Mucosa of rectum (tissue), 2 donors: ENCODE measurements around the gene PPP2R2C.

Experiments
- H3K27ac ChIP-seq, 2 donors: one replicate each; pipeline ENCODE4 v1.7.0; 2013; ENCODE audit warnings: inconsistent platforms in 2 of 2, low read depth in 2 of 2, low read length in 2 of 2
- H3K27me3 ChIP-seq, 2 donors: one replicate each; pipeline ENCODE4 v1.7.0; 2013; ENCODE audit warnings: low read length in 2 of 2; ENCODE audit not compliant: control insufficient read depth in 2 of 2, insufficient read depth in 2 of 2
- H3K36me3 ChIP-seq, 2 donors: one replicate each; pipeline ENCODE4 v1.7.0; 2013; ENCODE audit warnings: low read length in 2 of 2; ENCODE audit not compliant: control insufficient read depth in 2 of 2, insufficient read depth in 2 of 2
- H3K4me1 ChIP-seq, 2 donors: one replicate each; pipeline ENCODE4 v1.7.0; 2013; ENCODE audit warnings: low read length in 2 of 2, mild to moderate bottlenecking in 1 of 2; ENCODE audit not compliant: control insufficient read depth in 2 of 2, insufficient read depth in 2 of 2
- H3K4me3 ChIP-seq, 2 donors: one replicate each; pipeline ENCODE4 v1.7.0; 2013; ENCODE audit warnings: low read length in 2 of 2
- H3K9ac ChIP-seq, 2 donors: one replicate each; pipeline ENCODE4 v1.7.0; 2013; ENCODE audit warnings: low read length in 2 of 2, low read depth in 1 of 2, mild to moderate bottlenecking in 1 of 2
- H3K9me3 ChIP-seq, 2 donors: one replicate each; pipeline ENCODE4 v1.7.0; 2013; ENCODE audit warnings: low read length in 2 of 2; ENCODE audit not compliant: control insufficient read depth in 2 of 2
- donor health status: healthy.
- donor health status: Normal muscosa, but diverticular disease.

The PPP2R2C gene

DNA sequence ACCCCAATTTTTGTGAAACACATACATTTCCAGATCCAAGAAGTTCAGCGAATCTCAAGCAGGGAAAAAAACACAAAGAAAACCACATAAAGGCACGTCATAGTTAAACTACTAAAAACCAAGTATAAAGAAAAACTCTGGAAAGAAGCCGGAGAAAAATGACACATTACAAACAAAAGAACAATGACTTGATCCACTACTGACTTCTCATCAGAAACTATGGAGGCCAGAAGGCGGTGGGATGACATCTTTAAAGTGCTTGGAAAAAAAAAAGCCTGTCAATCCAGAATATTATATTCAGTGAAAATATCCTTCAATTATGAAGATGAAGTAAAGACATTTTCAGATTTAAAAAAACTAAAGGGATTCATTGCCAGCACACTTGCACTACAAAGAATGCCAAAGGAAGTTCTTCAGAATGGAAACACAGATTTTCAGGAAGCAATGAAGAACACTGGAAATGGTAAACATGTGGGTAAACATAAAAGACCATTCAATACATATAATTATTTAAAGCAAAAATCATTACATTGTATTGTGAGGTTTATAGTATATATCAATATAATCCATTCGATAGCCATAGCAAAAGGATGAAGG, 32.6 kb upstream of the PPP2R2C start:
- H3K9me3 ChIP-seq = peaks cover 0 to 2% of the 10 kb centered on the region in 2 donors
- H3K27ac ChIP-seq = no peak overlapping the region
- no peak overlapping the region for H3K4me3 ChIP-seq
- H3K36me3 ChIP-seq = no peaks in the 10 kb centered on the region
- no peaks in the 10 kb centered on the region for H3K4me1 ChIP-seq
- H3K27me3 ChIP-seq = no peaks in the 10 kb centered on the region
- H3K9ac ChIP-seq = no peak overlapping the region

DNA sequence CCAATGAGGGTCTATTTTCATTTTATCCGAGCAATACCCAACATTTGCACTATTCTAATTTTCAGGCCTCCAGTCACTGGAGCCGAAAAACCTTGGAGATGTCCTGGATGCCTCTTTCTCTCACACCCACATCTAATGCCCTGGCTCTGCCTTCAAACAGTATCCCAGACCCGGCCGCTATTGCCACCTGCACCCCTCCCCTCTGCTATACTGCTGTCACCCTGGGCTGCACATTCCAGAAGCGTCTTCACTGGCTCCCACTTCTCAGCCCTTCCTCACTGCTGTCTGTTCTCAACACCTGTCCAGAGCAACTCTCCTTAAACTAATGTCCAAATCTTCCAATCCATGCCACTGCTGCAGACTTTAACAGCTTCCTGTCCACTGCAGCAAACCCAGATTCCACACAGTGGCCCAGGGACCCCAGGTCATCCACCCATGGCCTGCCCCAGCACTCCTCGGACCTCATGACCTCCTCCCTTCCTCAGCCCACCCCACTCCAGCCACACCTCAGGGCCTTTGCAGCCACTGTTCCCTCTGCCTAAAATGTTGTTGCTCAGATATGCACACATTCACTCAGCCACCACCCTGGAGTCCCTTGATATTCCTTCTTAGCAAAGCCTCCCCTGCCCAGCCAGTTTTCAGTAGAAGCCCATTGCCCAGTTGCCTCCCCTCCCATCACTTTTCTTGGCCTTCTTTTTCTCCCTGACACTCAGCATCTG, 30.5 kb upstream of the PPP2R2C start:
- Histone ChIP-seq H3K27ac (no peak overlapping the region), H3K4me3 (no peak overlapping the region), H3K9me3 (peaks cover 0 to 2% of the 10 kb centered on the region in 2 donors), H3K27me3 (no peaks in the 10 kb centered on the region), H3K36me3 (no peaks in the 10 kb centered on the region), H3K4me1 (no peaks in the 10 kb centered on the region), H3K9ac (no peak overlapping the region)

DNA sequence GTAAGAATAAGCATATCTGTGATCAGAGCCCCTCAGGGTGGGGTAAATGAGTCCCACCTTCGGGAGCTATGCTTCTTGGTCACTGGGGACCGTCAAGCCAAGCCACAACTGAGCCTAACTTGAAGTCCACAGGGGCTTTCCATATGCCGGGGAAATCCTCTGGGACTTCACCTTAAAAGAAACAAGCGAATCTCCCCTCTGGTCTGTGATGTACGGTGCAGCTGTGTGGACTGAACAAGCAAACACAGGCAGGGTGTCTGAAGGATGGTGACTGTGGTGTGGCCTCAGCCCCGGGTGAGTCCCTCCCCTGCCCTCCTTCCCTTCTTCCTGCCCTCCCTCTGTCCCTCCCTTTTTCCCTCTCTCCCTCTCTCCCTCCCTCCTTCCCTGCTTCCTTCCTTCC, 29.7 kb upstream of the PPP2R2C start:
- H3K9ac ChIP-seq = no peak overlapping the region
- H3K27me3 ChIP-seq = no peaks in the 10 kb centered on the region
- H3K4me3 ChIP-seq = no peak overlapping the region
- H3K9me3 ChIP-seq = peaks cover 0 to 2% of the 10 kb centered on the region in 2 donors
- no peak overlapping the region for H3K27ac ChIP-seq
- H3K36me3 ChIP-seq = no peaks in the 10 kb centered on the region
- no peaks in the 10 kb centered on the region for H3K4me1 ChIP-seq

DNA sequence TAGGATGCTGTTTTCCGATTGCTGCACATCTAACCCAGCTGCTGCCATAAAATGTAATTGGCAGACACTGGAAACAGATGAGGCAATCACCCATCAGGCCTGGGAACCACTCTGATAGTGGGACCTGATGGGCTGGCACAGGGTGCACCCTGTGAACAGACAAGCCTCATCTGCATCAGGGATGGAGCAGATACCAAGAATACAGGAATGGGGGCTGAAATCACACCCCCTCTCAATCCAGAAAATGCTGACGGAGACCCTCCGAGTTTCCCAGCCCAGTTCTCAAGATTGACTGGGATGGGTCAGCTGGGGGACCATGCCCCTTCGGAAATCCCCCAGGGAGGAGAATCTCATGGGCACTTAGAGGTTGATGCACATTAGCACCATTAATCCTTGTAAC, 28.8 kb upstream of the PPP2R2C start:
- H3K27ac ChIP-seq = no peak overlapping the region
- H3K4me3 ChIP-seq = no peak overlapping the region
- no peak overlapping the region for H3K9ac ChIP-seq
- H3K4me1 ChIP-seq = no peaks in the 10 kb centered on the region
- H3K9me3 ChIP-seq = peaks cover 0 to 2% of the 10 kb centered on the region in 2 donors
- no peaks in the 10 kb centered on the region for H3K27me3 ChIP-seq
- no peaks in the 10 kb centered on the region for H3K36me3 ChIP-seq

DNA sequence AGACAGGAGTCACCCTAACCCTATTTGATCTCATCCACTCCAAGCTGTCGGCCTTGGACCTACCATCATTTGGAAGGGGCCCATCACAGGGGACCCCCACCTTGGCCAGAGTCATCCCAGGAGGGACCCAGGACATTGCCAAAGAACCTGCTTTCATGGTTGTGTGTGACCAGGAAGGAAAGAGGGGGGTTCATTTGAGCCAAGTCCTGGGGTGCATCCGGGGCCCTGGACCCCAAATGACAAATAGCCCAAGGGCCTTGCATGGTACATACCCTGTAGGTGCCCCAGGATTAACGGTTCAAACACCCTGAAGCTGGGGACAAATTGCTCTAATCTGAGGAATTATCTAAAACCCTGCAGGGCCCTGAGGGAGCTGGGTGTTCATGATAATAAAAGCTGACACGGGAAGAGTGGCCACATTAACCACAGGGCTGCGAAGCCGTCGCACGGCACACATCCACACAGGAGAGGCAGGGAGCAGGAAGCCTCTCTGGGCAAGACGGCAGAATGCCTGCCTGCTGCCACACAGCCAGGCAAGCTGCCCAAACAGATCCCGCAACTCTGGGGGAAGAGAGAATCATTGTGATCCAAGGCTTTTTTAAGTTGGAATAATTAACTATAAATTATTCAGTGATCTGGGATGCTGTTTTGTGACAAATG, 28.2 kb upstream of the PPP2R2C start:
- Histone ChIP-seq H3K9ac (no peak overlapping the region), H3K36me3 (no peaks in the 10 kb centered on the region), H3K4me1 (no peaks in the 10 kb centered on the region), H3K27ac (no peak overlapping the region), H3K27me3 (no peaks in the 10 kb centered on the region), H3K4me3 (no peak overlapping the region), H3K9me3 (peaks cover 0 to 2% of the 10 kb centered on the region in 2 donors)

DNA sequence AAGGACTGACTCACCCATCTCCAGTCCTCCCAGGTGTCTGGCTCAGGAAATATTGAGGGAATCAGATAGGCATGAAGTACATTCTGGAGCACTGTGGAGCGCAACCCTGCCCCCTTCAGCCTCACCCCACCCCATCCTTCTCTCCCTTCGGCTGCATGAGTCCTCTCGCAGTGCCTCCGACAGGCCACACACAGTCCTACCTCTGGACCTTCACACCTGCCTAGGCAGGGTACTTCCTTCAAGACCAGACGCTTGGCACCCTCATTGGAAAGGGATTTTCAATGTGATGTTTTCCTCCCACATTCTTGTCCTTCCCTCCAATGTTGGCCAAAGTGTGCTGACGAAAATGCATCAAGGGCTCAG, 26.8 kb upstream of the PPP2R2C start:
- H3K4me3 ChIP-seq = no peak overlapping the region

DNA sequence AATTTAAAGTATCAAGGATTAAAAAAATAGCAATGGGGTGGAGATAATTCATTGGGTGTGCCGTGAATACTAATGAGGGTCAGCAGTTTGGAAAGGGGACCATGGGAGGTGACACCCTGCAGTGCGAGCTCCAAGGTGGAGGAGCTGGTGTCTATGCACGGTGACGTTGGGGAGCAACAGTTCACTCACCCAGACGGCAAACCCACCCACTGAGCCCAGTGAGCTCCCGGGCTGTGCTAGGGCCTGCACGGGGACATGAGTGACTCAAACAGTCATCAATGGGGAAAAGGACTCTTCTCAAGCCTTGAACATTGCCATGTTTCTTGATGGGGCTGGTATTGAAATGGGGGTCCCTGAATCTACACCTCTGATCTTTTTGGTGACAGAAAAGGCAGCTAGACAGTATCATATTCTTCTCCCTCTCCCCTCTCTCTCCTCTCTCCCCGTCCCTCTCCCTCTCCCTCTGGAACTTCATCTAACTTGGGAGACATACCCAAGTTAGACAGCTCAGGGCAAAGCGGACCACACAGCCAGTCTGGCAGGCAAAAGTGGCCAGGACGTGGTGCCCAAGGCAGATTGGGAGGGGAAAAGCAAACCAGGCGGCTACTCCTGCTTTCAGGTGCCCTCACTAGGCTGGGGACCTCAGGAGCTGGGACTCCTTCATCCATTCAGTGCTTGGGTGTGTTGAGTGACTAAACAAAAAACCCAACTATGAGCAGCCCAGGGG, 26.3 kb upstream of the PPP2R2C start:
- Histone ChIP-seq H3K9ac (no peak overlapping the region), H3K27ac (no peak overlapping the region), H3K36me3 (no peaks in the 10 kb centered on the region), H3K27me3 (no peaks in the 10 kb centered on the region), H3K9me3 (no peaks in the 10 kb centered on the region), H3K4me3 (no peak overlapping the region), H3K4me1 (peaks cover 0 to 5% of the 10 kb centered on the region in 2 donors)

More for the DNA sequence above, 26.8 kb upstream of the PPP2R2C start:
- H3K9ac ChIP-seq = no peak overlapping the region
- no peaks in the 10 kb centered on the region for H3K36me3 ChIP-seq
- H3K9me3 ChIP-seq = no peaks in the 10 kb centered on the region
- H3K27me3 ChIP-seq = no peaks in the 10 kb centered on the region
- no peaks in the 10 kb centered on the region for H3K4me1 ChIP-seq
- no peak overlapping the region for H3K27ac ChIP-seq

DNA sequence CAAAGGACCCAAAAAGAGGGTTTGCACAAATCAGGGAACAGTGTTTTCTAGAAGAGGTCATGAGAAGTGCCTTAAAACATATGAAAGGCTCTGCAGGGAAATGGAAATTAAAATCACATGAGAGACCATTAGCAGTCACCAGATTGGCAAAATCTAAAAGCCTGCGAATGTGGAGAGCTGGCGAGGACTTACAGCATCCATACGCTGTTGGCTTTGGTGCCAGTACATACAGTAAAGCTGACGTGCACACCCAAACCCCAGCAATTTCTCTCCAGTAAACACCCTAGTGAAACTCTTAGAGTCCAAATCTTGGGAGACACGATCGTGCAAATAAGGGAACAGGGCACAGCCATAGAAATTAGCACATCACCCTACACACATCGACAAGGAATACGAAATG, 25.4 kb upstream of the PPP2R2C start:
- H3K9ac ChIP-seq = no peak overlapping the region
- H3K4me3 ChIP-seq = no peak overlapping the region
- no peaks in the 10 kb centered on the region for H3K9me3 ChIP-seq
- no peaks in the 10 kb centered on the region for H3K27me3 ChIP-seq
- no peaks in the 10 kb centered on the region for H3K36me3 ChIP-seq
- H3K27ac ChIP-seq = no peak overlapping the region
- peaks cover 0 to 9% of the 10 kb centered on the region in 2 donors for H3K4me1 ChIP-seq

DNA sequence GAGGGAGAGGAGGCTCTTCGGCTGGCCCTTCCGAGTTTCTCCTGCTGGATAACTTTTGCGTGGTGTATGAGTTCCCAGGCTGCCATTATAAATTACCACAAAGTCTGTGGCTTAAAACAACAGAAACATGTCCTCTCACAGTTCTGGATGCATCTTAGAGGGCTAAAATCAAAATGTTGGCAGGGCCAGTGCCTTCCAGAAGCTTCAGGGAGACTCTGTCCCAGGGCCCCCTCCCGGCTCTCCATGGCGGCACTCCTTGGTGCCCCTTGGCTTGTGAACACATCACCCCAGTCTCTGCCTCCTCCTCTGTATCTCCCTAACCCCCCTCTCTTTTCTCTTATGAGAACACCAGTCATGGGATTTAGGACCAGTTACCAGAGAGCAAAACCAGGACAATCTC, 23.3 kb upstream of the PPP2R2C start:
- Histone ChIP-seq H3K4me1 (peaks cover 0 to 9% of the 10 kb centered on the region in 2 donors), H3K27me3 (no peaks in the 10 kb centered on the region), H3K4me3 (no peak overlapping the region), H3K9ac (no peak overlapping the region), H3K36me3 (no peaks in the 10 kb centered on the region), H3K9me3 (no peaks in the 10 kb centered on the region), H3K27ac (no peak overlapping the region)

DNA sequence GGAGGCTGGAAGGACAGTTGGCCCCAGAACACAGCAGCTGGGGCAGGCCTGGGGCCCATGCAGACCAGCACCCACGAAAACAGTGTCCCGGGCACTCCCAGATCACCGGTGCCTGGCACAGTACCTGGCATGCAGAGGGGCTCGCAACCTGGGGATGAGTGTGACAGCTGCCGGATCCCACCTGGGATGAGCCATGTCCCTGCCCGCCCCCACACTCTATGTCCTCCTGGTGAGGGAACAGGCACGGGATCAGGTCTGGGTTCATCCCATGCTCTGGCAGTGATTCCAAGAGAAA, 22.8 kb upstream of the PPP2R2C start:
- H3K4me3 ChIP-seq = no peak overlapping the region
- no peaks in the 10 kb centered on the region for H3K9me3 ChIP-seq
- H3K36me3 ChIP-seq = no peaks in the 10 kb centered on the region
- H3K27ac ChIP-seq = no peak overlapping the region
- H3K9ac ChIP-seq = no peak overlapping the region
- H3K27me3 ChIP-seq = no peaks in the 10 kb centered on the region
- H3K4me1 ChIP-seq = peaks cover 0 to 9% of the 10 kb centered on the region in 2 donors
